NCI-H1417 (cell line): ENCODE results near the gene STX10.
A peak's percentile ranks its signal among the peaks of the same experiment; 100 is the strongest.
"Not testable (repeated sequence)": the region's sequence is repeated elsewhere in the genome, so short reads cannot be mapped to it uniquely, and the experiment has no call there.

Experiments used
- DNase-seq, 3 experiments: peaks; one replicate each; lab custom pipeline; 2025; lab: John Stamatoyannopoulos, UW

The STX10 gene

GRCh38 chr19:13150187-13150930, at the start of gene STX10, which contains the start of gene IER2:
TSS of gene STX10 (minus strand) at chr19:13150375. CDS start at chr19:13150173, 202 bp downstream.
TSS of gene IER2 (plus strand) at chr19:13150411. CDS start at chr19:13153187, 2,776 bp downstream.
- peak; percentile 78 to 95 (median 94) for DNase-seq

GRCh38 chr19:13198634-13199033, 48.5 kb upstream of the STX10 start:
- no peak for DNase-seq

GRCh38 chr19:13195678-13196077, 45.5 kb upstream of the STX10 start:
- DNase-seq = peak in 1 of 3 experiments; percentile 39

GRCh38 chr19:13190781-13191540, 40.8 kb upstream of the STX10 start:
- no peak for DNase-seq

GRCh38 chr19:13189600-13189999, 39.4 kb upstream of the STX10 start:
- no peak for DNase-seq

- DNase-seq = no peak
Measured at GRCh38 chr19:13187419-13187818, 37.2 kb upstream of the STX10 start.

GRCh38 chr19:13186688-13187087, 36.5 kb upstream of the STX10 start:
- not testable (repeated sequence) for DNase-seq

GRCh38 chr19:13185763-13186657, 35.8 kb upstream of the STX10 start:
- not testable (repeated sequence) for DNase-seq

- DNase-seq = not testable (repeated sequence)
Measured at GRCh38 chr19:13184926-13185325, 34.8 kb upstream of the STX10 start.

GRCh38 chr19:13181747-13182388, 31.7 kb upstream of the STX10 start:
- DNase-seq = no peak

- not testable (repeated sequence) for DNase-seq
Measured at GRCh38 chr19:13178291-13178690, 28.1 kb upstream of the STX10 start.

- DNase-seq = not testable (repeated sequence)
Measured at GRCh38 chr19:13177584-13177983, 27.4 kb upstream of the STX10 start.

- no peak for DNase-seq
Measured at GRCh38 chr19:13176345-13176744, 26.2 kb upstream of the STX10 start.

- DNase-seq = no peak
Measured at GRCh38 chr19:13173139-13173737, 23.1 kb upstream of the STX10 start.

GRCh38 chr19:13172346-13173138, 22.4 kb upstream of the STX10 start:
- peak in 1 of 3 experiments; percentile 20 for DNase-seq

GRCh38 chr19:13171146-13171545, 21.0 kb upstream of the STX10 start:
- no peak for DNase-seq

GRCh38 chr19:13169769-13170168, 19.6 kb upstream of the STX10 start:
- DNase-seq = no peak

GRCh38 chr19:13166151-13166550, 16.0 kb upstream of the STX10 start:
- not testable (repeated sequence) for DNase-seq

GRCh38 chr19:13165162-13165997, 15.2 kb upstream of the STX10 start:
- peak in 1 of 3 experiments; percentile 82 for DNase-seq
